ENCODE measurements around the gene FRS3.

Gene FRS3

GRCh38 chr6:41740366-41741162 lies 39.1 kb downstream of the FRS3 start:
- DNase-seq, result no peak

- no peak for DNase-seq
These were observed 40.7 kb downstream of the FRS3 start for GRCh38 chr6:41739041-41739440.

GRCh38 chr6:41737591-41738130 lies 42.0 kb downstream of the FRS3 start:
- DNase-seq, result no peak

- no peak for DNase-seq
These were observed 42.7 kb downstream of the FRS3 start for GRCh38 chr6:41736800-41737555.

GRCh38 chr6:41736186-41736733 lies 43.4 kb downstream of the FRS3 start:
- no peak for DNase-seq

- DNase-seq, result peak; percentile 63
These were observed 44.1 kb downstream of the FRS3 start, which contains the start of gene TFEB for GRCh38 chr6:41735427-41736185. TSS of gene TFEB (minus strand) at chr6:41735608. CDS start at chr6:41691213, 44,395 bp downstream.

GRCh38 chr6:41734666-41735426 lies 44.9 kb downstream of the FRS3 start:
- peak; percentile 42 for DNase-seq

GRCh38 chr6:41733707-41734665 lies 45.7 kb downstream of the FRS3 start:
- peak; percentile 51 for DNase-seq

- no peak for DNase-seq
These were observed 46.4 kb downstream of the FRS3 start for GRCh38 chr6:41733360-41733706.

GRCh38 chr6:41732591-41733359 lies 46.9 kb downstream of the FRS3 start:
- DNase-seq, result no peak

GRCh38 chr6:41732149-41732548 lies 47.6 kb downstream of the FRS3 start:
- DNase-seq, result no peak

GRCh38 chr6:41731561-41732086 lies 48.1 kb downstream of the FRS3 start:
- DNase-seq, result no peak

GRCh38 chr6:41730531-41731436 lies 48.9 kb downstream of the FRS3 start:
- DNase-seq, result no peak

GRCh38 chr6:41729624-41730023 lies 50.1 kb downstream of the FRS3 start:
- no peak for DNase-seq

- DNase-seq, result no peak
These were observed 50.7 kb downstream of the FRS3 start for GRCh38 chr6:41728954-41729353.

- peak; percentile 73 for DNase-seq
These were observed 51.4 kb downstream of the FRS3 start for GRCh38 chr6:41728073-41728936.

- no peak for DNase-seq
These were observed 52.0 kb downstream of the FRS3 start for GRCh38 chr6:41727705-41728072.

- DNase-seq, result no peak
These were observed 52.8 kb downstream of the FRS3 start for GRCh38 chr6:41726876-41727275.
